Measurements from ENCODE around the gene DNAJA4.

The DNAJA4 gene

DNA sequence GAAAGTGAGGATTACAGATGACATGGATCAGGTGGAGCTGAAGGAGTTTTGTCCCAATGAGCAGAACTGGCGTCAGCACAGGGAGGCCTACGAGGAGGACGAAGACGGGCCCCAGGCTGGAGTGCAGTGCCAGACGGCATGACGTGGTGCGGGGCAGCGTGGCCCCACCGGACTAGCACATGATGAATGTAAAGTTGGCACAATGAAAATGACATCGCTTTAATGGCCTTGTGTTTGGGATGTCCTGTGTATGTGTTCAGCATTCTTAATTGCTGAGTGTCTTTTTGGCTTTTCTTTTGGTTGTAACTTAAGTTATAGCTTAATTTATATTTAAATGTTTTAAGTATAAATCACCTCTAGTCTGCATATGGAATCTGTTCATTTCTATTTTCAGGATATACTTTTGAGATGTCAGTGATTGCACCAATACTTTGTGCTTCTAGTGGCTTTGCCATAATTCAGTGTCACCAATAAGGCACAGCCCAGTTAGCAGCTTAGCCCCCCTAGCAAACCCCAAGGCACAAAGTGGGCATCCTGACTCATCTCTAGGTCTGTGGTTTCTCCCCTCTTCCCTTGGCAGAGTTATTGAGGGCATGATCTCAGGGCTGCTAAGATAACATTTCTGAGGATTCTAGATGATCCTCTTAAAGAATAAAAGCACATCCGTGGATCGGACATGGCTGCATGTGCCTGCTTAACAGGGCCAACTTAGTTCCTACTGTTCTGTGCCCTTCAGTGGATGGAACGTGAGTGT, 16.1 kb downstream of the DNAJA4 start:
- DNase-seq (ENCODE audit: low read depth): no peak

DNA sequence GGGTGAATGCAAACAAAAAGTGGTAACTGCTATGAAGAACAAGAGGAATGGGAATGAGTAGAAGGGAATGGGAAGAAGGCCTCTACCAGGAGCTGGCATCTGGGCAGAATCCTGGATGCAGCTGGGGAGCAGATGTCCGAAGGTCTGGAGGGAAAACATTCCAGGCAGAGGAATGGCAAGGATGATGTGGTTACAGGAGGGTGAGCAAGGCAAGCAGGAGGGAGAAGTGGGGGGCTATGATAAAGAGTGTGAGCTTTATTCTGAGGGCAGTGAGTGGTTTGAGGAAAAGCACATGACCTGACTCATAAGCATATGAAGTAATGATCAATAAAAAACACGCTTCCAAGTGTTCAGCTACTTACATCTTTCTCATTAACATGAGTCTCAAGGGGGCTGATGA, 18.0 kb downstream of the DNAJA4 start:
- no peak for DNase-seq (ENCODE audit: low read depth)

DNA sequence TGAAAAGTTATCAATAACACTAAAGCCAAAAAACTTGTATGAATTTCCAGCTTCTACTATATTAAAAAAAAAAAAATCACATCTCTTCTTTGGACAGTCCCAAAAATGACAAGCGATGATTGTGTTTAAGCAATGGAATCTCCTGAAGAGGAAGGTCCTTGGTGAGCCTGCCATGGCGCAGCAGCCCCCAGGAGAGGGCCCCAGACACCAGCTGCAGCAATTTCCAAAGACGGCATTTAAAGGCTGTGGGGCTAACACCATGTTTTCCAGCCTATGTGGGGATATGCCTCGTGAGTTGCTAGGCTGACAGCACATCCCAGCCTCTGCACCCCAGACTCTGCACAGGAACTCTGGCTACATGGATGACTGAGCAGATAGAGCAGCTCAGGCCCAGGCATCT, 20.4 kb downstream of the DNAJA4 start:
- no peak for DNase-seq (ENCODE audit: low read depth)

DNA sequence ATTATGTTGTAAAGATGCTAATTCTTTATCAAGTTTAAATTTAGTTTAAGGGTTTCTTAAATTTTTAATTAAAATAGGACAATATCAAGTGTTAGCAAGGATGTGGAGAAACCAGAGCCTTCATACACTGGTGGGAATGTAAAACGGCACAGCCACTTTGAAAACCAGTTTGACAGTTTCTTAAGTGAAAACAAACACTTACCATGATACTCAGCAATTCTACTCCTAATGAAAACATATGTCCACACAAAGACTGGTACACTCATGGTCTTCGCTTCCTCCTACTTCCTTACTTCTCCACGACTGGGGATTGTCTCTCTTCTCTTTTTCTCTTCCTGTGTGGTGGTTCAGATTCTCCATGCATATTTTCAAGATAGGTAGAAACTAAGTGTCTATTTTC, 25.9 kb downstream of the DNAJA4 start:
- DNase-seq (ENCODE audit: low read depth): no peak

DNA sequence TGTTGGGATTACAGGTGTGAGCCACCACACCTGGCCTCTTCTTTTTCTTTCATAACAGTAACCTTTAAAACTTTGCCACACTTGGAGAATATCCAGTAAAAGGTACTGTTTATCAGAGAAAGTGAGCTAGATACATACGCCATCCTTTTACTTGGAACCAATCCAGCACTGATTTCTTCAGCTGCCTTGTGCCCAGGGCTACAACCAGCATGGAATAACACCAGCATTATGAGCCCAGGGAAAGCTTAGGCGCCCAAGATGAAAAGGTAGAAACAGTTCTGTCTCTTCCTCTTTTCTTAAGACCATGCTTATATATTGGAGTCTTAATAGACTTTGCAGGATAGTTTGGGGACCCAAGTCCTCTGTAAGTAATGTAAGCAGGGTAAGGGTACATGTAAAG, 26.7 kb downstream of the DNAJA4 start:
- DNase-seq (ENCODE audit: low read depth): no peak

DNA sequence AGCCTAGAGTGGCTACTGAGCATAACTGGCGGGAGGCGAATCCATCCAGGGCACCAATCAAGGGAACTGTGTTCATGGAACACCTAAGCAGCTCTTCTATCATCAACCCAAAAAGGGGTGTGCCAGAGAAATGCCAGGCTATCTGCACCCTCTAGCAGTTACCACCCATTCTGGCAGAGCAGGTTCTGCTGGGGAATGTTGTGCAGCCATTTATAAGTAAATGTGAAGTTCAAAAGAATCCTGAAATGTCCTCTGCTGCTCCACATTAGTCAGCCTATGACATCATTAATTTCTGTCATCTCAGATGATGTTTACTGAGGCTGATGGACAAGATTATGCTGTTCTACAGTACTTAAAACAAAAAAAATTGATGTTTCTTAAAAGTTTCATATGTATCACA, 27.3 kb downstream of the DNAJA4 start:
- no peak for DNase-seq (ENCODE audit: low read depth)

DNA sequence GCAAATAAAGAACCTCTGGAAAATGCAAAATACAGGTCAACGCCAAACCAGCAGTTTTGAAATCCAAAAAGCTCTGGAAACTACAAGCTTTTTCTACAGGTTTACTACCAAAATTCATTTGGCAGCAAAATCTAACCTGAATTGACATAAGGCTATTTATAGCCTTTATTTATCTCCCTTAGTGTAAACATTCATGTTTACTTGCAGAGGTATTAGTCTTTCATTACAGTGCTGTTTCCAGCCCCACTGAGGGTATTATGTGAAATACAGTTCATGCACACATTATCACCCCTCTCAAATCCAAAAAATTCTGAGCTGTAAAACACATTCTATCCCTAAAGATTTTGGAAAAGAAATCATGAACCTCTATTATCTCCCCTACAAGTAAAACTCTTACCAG, 27.9 kb downstream of the DNAJA4 start:
- no peak for DNase-seq (ENCODE audit: low read depth)

DNA sequence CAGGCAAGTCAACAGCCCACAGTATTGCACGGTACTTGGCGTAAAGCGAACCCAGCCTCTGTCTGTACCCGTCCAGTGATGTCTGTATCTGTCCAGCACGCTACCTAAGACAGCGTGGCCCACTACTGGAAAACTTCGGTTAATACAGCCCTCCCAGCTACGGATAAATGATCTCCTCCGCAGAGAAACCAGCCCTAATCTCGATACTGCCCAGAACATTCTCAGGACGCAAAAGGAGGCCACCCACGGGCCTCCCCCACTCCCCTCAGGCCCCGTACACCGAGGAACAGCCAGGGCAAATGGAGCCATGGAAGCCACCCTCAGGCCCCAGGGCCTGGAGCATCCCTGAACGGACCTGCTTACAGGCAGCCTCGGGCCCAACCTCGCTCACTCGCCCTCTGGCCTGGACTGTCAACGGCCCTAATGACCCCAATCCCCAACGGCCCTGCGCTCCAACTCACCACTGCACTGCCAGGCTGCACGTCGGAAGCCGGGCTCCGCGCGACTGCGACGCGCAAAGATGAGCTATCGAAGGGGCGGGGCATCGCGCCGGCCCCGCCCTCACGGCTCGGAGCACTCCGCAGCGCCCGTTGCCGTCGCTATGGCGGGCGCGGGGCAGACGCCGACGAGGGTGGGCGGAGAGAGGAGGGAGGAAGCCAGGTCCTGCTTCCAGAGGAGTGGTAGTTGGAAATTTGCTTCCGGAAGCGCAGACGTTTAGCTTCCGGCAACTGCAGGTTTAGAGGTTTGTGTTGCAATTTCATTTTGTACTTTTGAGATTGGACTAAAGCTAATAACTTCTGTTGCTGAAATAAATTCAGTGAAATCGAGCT, 35.0 kb downstream of the DNAJA4 start, which contains the start of gene SKIC8:
Gene SKIC8, minus strand, starts transcription at position 509 of the 830 bp plus-strand sequence. CDS start 3,923 bp downstream, outside the sequence.
- peak; percentile 92 for DNase-seq (ENCODE audit: low read depth)

DNA sequence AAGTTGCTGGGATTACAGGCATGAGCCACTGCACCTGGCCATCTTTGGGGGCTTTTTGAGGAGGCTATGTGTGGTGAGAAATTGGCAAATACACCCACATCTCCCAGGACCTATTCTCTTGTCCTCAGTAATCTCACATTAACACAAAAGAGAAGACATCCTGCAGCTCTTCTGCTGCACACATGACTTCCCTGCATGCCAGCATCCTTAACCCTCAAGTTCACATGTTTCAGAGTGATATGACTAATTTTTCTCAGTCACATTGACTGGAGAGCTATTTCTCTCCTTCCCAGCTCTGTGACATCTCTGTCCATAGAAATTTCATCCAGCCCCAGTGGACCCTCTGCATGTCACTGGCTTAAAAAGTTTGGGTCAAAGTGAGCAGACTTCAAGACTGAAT, 37.0 kb downstream of the DNAJA4 start:
- no peak for DNase-seq (ENCODE audit: low read depth)

DNA sequence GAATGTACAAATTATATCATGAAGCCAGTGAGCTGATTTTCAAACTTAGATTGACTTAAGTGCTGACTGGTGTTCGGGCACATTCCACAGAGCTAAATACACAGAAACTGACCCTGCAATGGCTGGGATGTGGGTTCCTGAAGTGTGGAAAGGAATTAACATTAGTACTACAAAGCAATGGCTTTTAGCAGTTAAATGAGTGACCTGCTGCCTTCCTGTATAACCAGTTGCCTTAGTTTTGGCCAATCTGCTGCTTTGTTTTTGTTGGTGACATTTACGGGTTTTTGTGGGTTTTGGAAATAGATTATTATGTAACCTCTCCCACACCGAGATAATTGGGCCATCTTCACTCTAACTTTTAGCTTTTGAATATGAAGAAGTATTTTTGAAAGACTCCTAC, 37.5 kb downstream of the DNAJA4 start:
- no peak for DNase-seq (ENCODE audit: low read depth)

DNA sequence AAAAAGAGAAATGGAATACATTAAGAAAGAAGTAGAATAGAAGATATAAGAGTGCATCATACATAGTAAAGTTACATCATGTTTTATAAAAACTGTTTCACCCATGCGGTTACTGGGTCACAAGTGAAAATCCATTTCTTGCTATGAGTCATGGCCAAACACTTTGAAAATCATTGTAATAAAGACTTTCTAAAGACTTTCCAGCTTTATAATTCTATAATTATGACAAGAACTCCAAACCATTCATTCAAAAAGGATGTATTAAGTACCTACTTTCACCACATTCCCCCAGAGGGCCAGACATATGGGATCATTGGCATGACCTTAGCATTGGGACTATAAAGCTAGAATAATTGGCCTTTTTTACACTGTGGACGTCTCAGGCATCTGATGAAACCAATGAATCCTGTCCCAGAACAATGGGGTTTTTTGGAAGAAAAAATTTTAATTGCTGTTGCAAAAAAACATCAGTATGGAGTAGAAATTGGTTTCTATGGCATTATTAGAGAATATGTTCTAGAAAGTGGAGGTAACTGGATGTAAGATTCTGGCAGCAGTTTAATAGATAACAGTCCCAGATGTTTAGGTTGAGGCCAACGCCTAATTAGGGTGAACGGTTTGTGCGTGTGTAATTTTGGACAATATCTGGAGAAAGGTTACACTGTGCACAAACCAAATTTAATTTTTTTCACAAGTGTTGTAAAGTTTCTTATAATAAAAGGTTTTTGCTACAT, 38.4 kb downstream of the DNAJA4 start:
- DNase-seq (ENCODE audit: low read depth): no peak

DNA sequence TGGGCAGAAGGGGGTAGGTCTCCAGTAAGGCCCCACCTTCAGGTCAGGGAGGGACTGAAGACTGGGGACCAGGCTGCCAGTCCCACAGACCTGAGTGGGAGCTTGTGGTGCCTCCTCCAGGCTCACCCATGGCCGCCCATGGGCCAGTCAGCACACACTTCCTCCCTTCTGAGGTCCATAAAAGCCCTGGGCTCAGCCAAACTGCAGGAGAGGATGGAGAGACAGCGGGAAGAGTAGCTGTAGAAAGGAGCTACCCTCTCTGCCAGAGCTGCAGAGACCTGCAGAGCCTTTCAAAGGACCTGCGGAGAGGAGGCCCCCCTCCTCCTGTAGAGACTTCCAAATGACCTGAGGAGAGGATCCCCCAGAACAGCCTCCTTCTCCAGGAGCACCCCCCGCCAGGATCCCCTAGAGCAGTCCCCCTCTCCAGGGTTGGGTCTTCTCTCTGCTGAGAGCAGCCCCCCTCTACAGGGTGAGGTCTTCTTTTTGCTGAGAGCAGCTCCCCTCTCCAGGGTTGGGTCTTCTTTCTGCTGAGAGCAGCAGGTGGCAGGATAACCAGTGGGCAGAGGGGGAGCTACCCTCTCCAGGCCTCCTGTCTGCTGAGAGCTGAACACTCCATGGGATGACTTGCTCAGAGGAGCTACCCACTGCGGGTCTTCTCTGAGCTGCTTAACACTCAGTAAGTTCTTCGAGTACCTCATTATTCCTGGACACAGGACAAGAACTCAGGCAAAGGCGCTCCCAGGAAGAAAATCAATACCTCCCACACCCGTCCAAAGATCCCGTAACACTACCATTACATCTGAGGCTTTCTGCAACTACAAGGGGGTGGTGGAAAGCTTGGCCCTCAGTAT, 40.1 kb downstream of the DNAJA4 start:
- DNase-seq (ENCODE audit: low read depth): no peak

DNA sequence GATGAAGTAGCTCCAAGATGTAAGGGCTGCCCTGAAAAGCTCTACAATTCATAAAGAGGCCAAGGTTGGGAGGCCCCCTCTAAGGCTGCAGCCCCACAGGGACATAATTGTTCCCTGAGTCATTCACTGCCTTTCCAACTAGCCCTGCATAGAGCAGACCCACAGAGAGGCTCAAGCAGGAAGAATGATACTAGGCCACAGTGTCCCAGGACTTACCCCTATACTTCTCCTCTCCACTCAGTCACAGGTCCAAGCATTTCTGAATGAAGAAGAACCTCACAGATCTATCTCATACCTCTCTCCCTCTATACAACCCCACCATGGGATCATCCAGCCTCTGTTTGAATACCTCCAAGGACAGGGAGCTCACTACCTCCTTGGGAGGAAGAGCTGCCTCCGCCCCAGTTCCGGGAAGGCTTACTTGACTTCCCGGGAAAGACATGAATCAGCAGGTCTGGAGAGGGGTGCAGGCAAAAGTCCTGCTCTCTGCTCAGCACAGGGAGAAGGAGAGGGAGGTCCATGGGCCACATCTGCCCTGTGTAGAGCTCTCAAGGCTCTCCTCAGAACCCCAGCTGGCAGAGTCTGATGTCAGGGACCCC, 41.9 kb downstream of the DNAJA4 start:
- DNase-seq (ENCODE audit: low read depth): no peak

DNA sequence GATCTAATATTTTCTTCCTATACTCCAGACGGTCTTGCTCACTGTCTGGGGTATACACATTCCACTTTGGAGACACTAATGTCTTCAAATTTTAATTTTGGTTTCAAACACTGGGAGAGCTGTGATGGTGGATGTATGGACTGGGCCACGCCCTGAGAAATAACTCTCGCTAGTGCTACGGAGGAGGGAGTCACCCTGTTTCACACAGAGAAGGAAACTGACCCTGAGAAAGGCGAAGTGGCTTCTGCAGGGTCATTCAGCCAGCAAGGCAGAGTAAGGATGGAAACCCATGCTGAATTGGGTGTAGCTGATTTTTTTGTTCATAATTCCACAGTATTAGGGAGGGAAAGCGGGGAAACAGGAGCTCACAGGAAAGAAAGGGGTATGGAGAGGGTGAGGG, 43.6 kb downstream of the DNAJA4 start:
- DNase-seq (ENCODE audit: low read depth): no peak

DNA sequence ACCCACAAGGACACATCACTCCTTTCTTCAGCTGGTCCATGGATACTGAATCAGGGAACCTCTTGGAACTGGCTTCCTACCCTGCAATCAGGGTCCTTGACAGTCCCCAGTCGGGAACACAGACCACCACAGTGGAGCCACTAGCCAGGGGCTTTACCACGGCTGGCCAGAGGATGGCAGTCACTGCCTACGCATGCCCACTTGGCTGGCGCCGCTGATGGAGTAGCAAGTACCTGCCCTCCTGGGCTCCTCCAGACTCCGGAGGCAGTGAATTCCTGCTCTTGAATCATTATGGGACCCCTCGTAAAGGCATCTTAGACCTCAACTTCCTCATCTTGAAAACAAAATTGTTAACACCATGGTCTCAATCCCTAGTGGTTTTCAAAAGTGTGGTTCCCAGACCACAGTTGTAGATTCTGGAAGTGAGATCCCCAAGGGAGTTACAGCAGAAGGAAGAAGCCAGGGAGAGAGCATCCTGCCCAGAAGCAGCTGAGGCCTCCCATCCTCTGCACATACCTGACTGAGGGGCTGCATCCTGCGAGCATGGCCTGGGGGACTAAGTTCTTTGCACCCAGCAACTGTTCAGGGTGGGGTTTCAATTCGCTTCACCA, 44.2 kb downstream of the DNAJA4 start:
- DNase-seq (ENCODE audit: low read depth): peak; percentile 57

DNA sequence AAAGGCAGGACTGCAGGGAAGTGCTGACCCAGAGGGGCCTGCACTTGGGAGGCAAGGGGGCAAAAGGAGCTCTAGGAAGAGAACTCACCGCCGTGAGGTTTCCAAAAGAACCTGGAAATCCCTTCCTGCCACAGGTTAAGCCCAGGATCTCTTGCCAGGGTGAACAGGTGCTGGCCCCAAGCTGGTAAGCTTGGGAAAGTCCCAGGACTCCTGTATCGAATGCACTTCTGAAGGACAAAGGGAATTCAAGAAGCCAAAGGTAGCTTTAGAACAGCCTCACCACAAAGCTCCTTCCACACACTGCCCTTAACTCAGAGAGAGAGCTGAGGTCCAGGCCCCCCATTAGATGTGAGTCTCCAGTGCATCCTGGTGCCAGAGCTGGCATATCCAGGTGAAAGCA, 46.9 kb downstream of the DNAJA4 start:
- DNase-seq (ENCODE audit: low read depth): no peak

DNA sequence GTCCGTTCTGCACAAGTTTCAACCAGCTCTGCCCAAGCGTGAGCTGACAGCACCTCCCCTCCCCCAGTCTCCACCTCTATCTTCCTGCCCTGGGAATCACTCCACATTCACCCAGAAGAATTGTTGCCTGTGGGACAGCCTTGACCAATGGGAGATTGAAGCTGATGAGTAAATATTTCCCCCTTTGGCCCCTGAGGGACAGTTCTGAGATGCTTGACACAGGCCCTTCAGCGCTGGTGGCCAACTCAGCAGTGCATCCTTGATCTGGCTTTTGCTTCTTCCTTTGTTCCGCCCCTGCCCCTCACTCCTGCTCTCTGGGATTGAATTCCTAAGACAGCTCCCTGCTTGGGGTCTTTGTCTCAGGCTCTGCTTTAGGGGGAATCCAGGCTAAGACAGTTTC, 48.2 kb downstream of the DNAJA4 start:
- no peak for DNase-seq (ENCODE audit: low read depth)

DNA sequence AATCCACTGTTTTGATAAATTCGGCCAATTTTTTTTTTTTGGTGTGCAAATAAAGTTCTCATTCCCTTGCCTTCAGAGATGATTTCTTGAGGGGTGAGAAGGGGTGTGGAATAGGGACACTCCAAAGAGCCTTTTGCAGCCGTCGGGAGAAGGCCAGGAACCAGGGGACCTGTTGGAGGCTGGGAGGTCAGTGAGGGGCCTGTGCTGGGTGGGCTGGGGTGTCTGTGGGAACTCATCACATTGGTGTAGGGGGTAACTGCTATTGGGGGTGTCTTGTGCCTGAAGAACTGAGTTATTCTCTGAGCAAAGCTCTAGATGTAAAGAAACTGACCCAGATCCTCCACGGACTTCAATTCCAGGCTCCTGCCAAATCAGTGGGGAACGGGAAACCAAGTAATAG, 48.6 kb downstream of the DNAJA4 start:
- DNase-seq (ENCODE audit: low read depth): no peak

DNA sequence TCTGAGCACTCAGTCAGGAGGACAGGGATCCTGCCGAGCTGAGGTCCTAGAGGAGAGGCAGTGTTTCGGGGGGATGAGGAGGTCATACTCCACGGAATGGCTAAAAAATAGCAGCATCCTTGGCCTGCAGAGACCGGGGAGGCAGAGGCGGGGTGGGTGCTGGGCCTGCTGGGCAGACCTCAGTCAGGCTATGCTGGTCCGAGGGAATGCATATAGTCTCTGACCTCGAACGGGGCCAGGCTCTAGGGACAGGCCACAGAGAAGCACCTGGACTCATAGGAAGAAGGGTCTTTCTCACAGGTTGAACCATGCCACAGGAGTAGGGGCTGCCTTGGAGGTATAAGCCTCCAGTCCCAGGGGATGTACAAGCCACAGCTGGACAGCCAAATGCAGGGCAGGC, 49.0 kb downstream of the DNAJA4 start:
- no peak for DNase-seq (ENCODE audit: low read depth)

DNA sequence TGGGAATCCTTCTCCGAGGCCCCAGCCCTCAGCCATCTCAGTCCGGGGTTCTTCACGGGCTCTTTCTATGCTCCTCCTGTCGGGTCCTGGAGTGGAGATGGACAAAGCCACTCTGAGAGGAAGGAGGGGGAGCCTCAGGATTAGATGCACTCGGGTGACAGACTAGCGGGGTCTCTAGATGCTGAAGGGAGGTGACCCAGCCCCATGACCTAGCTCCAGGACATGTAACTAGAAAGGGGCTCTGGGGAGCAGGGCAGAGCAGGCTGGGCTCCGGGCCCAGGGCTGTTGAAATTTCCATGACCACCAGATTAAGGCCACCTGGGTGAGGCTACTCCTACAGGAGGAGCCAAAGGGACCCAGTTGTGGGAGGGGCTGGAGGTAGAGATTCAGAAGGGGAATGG, 49.8 kb downstream of the DNAJA4 start:
- DNase-seq (ENCODE audit: low read depth): no peak

DNA sequence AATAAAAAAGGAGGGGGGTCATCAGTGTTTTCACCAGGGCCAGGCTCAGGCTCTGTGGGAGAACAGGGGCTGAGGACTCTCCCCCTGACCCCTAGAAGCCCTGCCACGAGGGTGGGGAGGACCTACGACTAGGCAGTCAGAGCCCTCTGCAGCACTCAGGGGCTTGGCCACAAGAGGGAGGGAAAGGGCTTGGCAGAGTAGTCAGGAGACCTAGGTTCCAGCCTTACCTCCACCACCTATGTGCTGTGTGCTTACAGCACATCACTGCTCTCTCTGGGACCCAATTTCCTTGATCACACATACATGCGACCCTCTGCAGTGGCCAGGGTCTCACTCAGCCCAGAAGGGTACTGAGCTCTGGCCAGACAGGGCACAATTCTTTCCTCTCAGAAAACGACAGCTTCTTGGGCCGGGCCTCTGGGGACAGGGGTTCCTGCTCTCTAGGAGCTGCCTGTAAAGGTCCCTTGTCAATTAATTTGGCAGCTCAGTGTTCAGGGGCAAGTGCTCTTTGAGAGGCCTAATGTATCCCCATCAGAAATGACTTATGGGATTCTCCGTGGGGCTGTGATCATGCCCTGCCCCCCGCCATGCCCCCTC, 51.4 kb downstream of the DNAJA4 start:
- no peak for DNase-seq (ENCODE audit: low read depth)

Measured in activated T-cell treated with anti-CD3 and anti-CD28 coated beads for 48 hours (primary cell).